DND-41 (cell line): ENCODE measurements around the gene CCRL2.

Experiments
- CTCF ChIP-seq: IDR thresholded peaks from 2 replicates; pipeline ENCODE4 v1.5.1; 2012; ENCODE audit warnings: borderline replicate concordance, low read length, moderate library complexity, mild to moderate bottlenecking; ENCODE audit not compliant: poor library complexity, severe bottlenecking; ENCODE audit errors: extremely low read depth
- EZH2 ChIP-seq: IDR thresholded peaks from 3 replicates; pipeline ENCODE4 v1.6.1; 2012; ENCODE audit warnings: borderline replicate concordance, low read depth, mild to moderate bottlenecking, moderate library complexity, low read length, inconsistent platforms; ENCODE audit not compliant: severe bottlenecking

GRCh38 chr3:46378426-46378942 lies 28.6 kb upstream of the CCRL2 start:
- TF ChIP-seq CTCF: peak; percentile 56
- no peak for TF ChIP-seq EZH2
